HG02840 (cell line): ENCODE data around the gene HYDIN.
A peak's percentile ranks its signal among the peaks of the same experiment; 100 is the strongest.
"Not testable (repeated sequence)": the region's sequence is repeated elsewhere in the genome, so short reads cannot be mapped to it uniquely, and the experiment has no call there.

Experiments
- ATAC-seq: cut with Tn5 transposase; IDR thresholded peaks from one replicate; pipeline ENCODE4 v1.9.1; 2021; ENCODE audit warnings: mild to moderate bottlenecking, moderate library complexity, moderate number of reproducible peaks; ENCODE audit not compliant: unreplicated experiment, low FRiP score

HYDIN gene

DNA sequence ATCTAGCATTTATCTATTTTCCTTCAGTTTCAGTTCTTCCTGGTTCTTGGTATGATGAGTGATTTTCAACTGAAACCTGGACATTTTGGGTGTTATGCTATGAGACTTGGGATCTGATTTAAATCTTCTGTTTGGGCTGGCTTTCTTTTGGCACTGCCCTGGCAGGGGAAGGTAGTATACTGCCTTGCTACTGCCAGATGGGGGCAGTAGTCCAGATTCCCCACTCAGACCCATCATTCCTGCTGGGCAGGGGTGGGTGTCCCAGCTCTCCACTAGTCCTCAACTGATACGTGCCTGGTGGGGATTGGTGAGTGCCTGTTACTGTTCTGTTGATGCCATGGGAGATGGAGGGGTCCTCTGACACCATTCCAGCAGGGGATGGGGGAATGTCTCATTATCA lies 342.3 kb downstream of the HYDIN start:
- not testable (repeated sequence) for ATAC-seq

GRCh38 chr16:70884652-70885051 lies 345.9 kb downstream of the HYDIN start:
- ATAC-seq, result not testable (repeated sequence)

- not testable (repeated sequence) for ATAC-seq
Measured at GRCh38 chr16:70882311-70882710, 348.2 kb downstream of the HYDIN start.

DNA sequence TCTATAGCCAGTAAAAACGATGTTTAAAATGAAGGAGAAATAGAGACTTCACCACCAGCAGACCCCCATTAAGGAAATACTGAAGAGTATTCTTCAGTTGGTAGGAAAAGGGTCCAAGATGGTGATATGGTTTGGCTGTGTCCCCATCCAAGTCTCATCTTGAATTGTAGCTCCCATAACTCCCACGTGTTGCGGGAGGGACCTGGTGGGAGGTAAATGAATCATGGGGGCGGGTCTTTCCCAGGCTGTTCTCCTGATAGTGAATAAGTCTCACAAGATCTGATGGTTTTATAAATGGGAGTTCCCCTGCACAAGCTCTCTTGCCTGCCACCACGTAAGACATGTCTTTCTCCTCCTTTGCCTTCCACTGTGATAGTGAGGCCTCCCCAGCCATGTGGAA lies 352.6 kb downstream of the HYDIN start:
- ATAC-seq, result not testable (repeated sequence)

DNA sequence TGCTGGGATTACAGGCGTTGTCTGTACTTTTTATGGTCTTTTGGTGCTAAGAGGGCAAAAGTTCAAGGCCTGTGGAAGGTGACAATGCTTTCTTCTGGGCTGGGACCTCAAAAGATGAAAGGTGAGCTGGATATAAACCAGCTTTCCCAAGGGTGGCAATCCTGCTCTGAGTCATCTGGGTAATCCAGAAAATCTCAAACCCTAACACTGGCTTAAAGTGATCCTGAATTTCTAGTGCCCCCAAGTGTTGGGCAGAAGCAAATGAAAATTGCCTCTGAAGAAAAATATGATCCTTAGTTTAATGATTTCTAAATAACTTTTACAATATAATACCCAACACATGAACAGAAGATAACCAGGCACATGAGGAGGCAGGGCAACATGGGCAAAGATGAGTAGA lies 354.1 kb downstream of the HYDIN start:
- ATAC-seq, result not testable (repeated sequence)

- not testable (repeated sequence) for ATAC-seq
Measured at GRCh38 chr16:70864698-70865097, 365.8 kb downstream of the HYDIN start.

GRCh38 chr16:70861996-70862395 lies 368.5 kb downstream of the HYDIN start:
- ATAC-seq, result not testable (repeated sequence)

- ATAC-seq, result not testable (repeated sequence)
Measured at GRCh38 chr16:70851299-70851698, 379.2 kb downstream of the HYDIN start.

GRCh38 chr16:70823498-70824118 lies 406.9 kb downstream of the HYDIN start:
- not testable (repeated sequence) for ATAC-seq

- not testable (repeated sequence) for ATAC-seq
Measured at GRCh38 chr16:70822734-70823133, 407.8 kb downstream of the HYDIN start.

GRCh38 chr16:70818088-70818487 lies 412.4 kb downstream of the HYDIN start:
- ATAC-seq, result not testable (repeated sequence)

DNA sequence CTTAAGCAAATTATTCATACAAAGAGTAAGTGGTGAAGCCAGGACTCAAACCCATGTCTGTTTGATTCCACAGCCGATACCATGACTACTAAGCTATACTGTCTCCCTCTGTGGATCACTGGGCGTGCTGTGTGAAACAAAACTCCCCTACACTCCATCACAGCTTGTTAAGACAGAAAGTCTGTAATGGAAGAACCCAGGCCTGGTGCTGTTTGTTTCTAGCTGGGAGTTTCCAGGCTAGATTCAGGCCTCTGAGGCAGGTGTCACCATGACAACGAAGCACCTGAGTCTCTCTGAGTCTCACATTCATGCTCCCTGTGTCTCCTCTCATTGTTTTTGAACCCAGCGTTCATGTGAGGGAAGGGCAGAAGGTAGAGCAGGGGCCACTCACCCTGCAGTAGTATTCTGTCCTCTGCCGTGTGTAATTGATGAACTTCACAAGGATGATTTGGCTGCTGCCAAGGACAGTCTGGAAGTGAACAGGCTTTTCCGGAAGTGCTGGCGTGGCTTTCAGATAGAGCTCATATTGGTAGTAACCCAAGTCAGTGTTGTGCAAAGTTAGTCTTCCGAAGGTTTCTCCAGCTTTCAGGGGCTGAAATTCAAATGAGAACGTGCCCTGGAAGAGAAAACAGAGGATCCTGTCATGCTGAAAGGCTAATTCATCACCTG lies 421.0 kb downstream of the HYDIN start:
- no peak for ATAC-seq

- no peak for ATAC-seq
Measured at GRCh38 chr16:70808371-70808770, 422.2 kb downstream of the HYDIN start.

DNA sequence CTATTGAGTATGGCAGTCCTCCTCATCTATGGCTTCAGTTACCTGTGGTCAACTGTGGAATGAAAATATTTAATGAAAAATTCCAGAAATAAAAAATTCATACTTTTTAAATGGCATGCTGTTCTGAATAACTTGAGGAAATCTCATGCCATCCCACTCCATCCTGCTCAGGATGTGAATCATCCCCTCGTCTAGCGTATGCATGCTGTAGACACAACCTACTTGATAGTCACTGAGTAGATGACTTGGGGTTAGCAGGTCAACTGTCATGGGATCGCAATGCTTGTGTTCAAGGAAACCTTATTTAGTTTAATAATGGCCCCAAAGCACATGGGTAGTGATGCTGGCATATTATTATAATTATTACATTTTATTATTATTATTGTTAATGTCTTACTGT lies 424.7 kb downstream of the HYDIN start:
- no peak for ATAC-seq

GRCh38 chr16:70805380-70805779 lies 425.1 kb downstream of the HYDIN start:
- no peak for ATAC-seq

GRCh38 chr16:70804734-70805169 lies 425.8 kb downstream of the HYDIN start:
- ATAC-seq, result no peak

DNA sequence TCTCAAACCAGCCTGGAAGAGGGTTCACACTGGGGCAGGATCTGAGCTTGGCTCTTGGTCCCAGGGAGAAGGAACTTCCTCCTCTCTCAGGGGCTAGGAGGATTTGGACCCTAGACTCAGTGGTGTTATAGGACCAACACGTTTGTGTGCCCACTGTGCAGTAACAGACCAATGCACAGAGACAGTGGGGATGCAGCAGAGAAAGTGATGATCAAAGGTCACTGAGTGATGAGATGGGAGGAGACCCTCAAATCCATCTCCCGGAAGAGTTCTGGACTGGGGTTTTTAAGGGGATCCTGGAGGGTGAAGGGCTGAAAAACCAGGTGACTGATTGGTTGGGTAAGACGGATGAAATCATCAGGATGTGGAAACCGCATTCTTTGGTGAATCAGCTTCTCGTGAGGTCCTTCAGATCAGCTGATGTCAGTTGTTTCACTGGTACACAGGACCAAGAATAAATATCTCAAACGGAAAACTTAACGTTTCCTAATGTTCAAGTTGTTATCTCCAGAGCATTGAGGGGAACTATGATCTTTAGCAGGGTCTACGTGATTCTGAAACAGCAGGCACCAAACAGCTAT lies 426.3 kb downstream of the HYDIN start:
- ATAC-seq, result no peak

GRCh38 chr16:70803319-70803718 lies 427.2 kb downstream of the HYDIN start:
- ATAC-seq, result no peak

GRCh38 chr16:70801611-70802010 lies 428.9 kb downstream of the HYDIN start:
- no peak for ATAC-seq

GRCh38 chr16:70800781-70801480 lies 429.6 kb downstream of the HYDIN start, which contains the start of gene VAC14:
VAC14 (minus strand) TSS chr16:70801158; CDS start chr16:70800900, 258 bp downstream.
- peak; percentile 92 for ATAC-seq

DNA sequence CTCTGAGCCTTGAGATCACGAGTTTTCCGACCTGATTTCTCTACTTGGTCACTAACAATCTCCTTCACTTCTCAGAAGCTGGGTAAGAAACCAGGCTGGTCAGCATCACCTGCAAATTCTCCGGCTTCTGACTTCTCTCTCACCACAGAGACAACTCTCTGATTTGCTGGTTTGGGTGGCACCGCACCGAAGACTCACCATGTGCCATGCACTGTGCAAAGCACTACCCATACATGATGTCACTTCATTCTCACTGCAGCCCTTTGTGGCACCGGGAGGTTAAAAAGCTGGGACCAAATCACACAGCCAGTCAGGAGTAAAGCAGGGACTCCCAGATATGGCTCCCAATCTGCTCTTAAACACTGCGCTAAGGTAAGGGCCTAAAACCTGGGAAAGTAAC lies 430.2 kb downstream of the HYDIN start:
- no peak for ATAC-seq
